ENCODE results near the gene LCE1B. TPM values are rescaled to one million over a fixed set of nuclear protein-coding genes. Genes with fewer than 3 reads are reported as not detected.

LCE1B gene
- total and polyA plus RNA-seq, 9 donors, result not detected

GRCh38 chr1:152811050-152811449 lies 721 bp upstream of the LCE1B start:
- no peak for DNase-seq
- no peaks in the 10 kb centered on the region for H3K9me3 ChIP-seq
- H3K4me1 ChIP-seq (ENCODE audit: insufficient read depth), result no peaks in the 10 kb centered on the region
- 85 to 88% (median 88%) methylated on average over 2 of the region's 2 CpGs for WGBS, 3 donors
- H3K27ac ChIP-seq, result no peak overlapping the region
- no peaks in the 10 kb centered on the region for H3K27me3 ChIP-seq
- intact Hi-C loops (cut with DNase I), result no loop called here
- H3K4me3 ChIP-seq, result no peak overlapping the region
- no peak for TF ChIP-seq POLR2A (IDR thresholded peaks at IDR 0.05)
- no peaks in the 10 kb centered on the region for H3K36me3 ChIP-seq

- H3K36me3 ChIP-seq, result no peaks in the 10 kb centered on the region
- no peaks in the 10 kb centered on the region for H3K4me1 ChIP-seq (ENCODE audit: insufficient read depth)
- H3K4me3 ChIP-seq, result no peak overlapping the region
- H3K27ac ChIP-seq, result no peak overlapping the region
- DNase-seq, result no peak
- intact Hi-C loops (cut with DNase I), result no loop called here
- 90 to 93% (median 91%) methylated on average over 6 of the region's 6 CpGs for WGBS, 3 donors
- no peaks in the 10 kb centered on the region for H3K9me3 ChIP-seq
- H3K27me3 ChIP-seq, result no peaks in the 10 kb centered on the region
- no peak for TF ChIP-seq POLR2A (IDR thresholded peaks at IDR 0.05)
- TF ChIP-seq CTCF (IDR thresholded peaks at IDR 0.05), result no peak
- no peak for TF ChIP-seq EP300 (IDR thresholded peaks at IDR 0.05)
These were observed 5.5 kb downstream of the LCE1B start for GRCh38 chr1:152817309-152817708.

GRCh38 chr1:152823294-152823693 lies 11.5 kb downstream of the LCE1B start:
- H3K27me3 ChIP-seq, result no peaks in the 10 kb centered on the region
- intact Hi-C loops (cut with DNase I), result no loop called here
- H3K9me3 ChIP-seq, result no peaks in the 10 kb centered on the region
- WGBS, 3 donors, result 48 to 49% (median 49%) methylated on average over 5 of the region's 5 CpGs
- no peaks in the 10 kb centered on the region for H3K4me1 ChIP-seq (ENCODE audit: insufficient read depth)
- TF ChIP-seq POLR2A (IDR thresholded peaks at IDR 0.05), result no peak
- TF ChIP-seq CTCF (IDR thresholded peaks at IDR 0.05), result no peak
- no peak for TF ChIP-seq EP300 (IDR thresholded peaks at IDR 0.05)
- no peaks in the 10 kb centered on the region for H3K36me3 ChIP-seq
- no peak overlapping the region for H3K27ac ChIP-seq
- H3K4me3 ChIP-seq, result no peak overlapping the region
- no peak for DNase-seq

GRCh38 chr1:152824964-152825363 lies 13.2 kb downstream of the LCE1B start:
- Histone ChIP-seq H3K4me1 (ENCODE audit: insufficient read depth) (no peaks in the 10 kb centered on the region), H3K36me3 (no peaks in the 10 kb centered on the region), H3K27me3 (no peaks in the 10 kb centered on the region), H3K27ac (no peak overlapping the region), H3K9me3 (no peaks in the 10 kb centered on the region), H3K4me3 (no peak overlapping the region)
- intact Hi-C loops (cut with DNase I), result no loop called here
- no peak for TF ChIP-seq CTCF (IDR thresholded peaks at IDR 0.05)
- TF ChIP-seq POLR2A (IDR thresholded peaks at IDR 0.05), result no peak
- TF ChIP-seq EP300 (IDR thresholded peaks at IDR 0.05), result no peak
- DNase-seq, result no peak

GRCh38 chr1:152827173-152827572 lies 15.4 kb downstream of the LCE1B start, which contains the start of gene LCE1A:
TSS of gene LCE1A (plus strand) at chr1:152827473. CDS start at chr1:152827473, 0 bp downstream.
- Histone ChIP-seq H3K9me3 (no peaks in the 10 kb centered on the region), H3K36me3 (no peaks in the 10 kb centered on the region), H3K27ac (no peak within 1 kb of the TSS), H3K4me1 (ENCODE audit: insufficient read depth) (no peaks in the 10 kb centered on the region), H3K27me3 (no peaks in the 10 kb centered on the region), H3K4me3 (no peak within 1 kb of the TSS)
- no peak for DNase-seq
- TF ChIP-seq POLR2A (IDR thresholded peaks at IDR 0.05), result no peak
- 59 to 90% (median 85%) methylated on average over 2 of the region's 2 CpGs for WGBS, 3 donors
- intact Hi-C loops (cut with DNase I), result no loop called here

GRCh38 chr1:152836870-152837269 lies 25.1 kb downstream of the LCE1B start:
- DNase-seq, result no peak
- Histone ChIP-seq H3K36me3 (no peaks in the 10 kb centered on the region), H3K27ac (no peak overlapping the region), H3K9me3 (no peaks in the 10 kb centered on the region), H3K4me1 (ENCODE audit: insufficient read depth) (no peaks in the 10 kb centered on the region), H3K27me3 (no peaks in the 10 kb centered on the region), H3K4me3 (no peak overlapping the region)
- WGBS, 3 donors, result 29 to 46% (median 38%) methylated on average over 2 of the region's 2 CpGs
- TF ChIP-seq EP300 (IDR thresholded peaks at IDR 0.05) (no peak), CTCF (IDR thresholded peaks at IDR 0.05) (no peak), POLR2A (IDR thresholded peaks at IDR 0.05) (no peak)
- intact Hi-C loops (cut with DNase I), result no loop called here

All from ovary (tissue), 9 donors.